Endometrial microvascular endothelial cells (primary cell): Measurements from ENCODE around the gene TRMT61A. TPM values are rescaled to one million over a fixed set of nuclear protein-coding genes. Genes with fewer than 3 reads are reported as not detected.

Source experiments
- in situ Hi-C: cut with HindIII; loops from 2 replicates; pipeline ENCODE4 v1.10.0; 2017; ENCODE audit warnings: low sequenced_read_pairs, low pct_unique_long_range_greater_than_20kb; ENCODE audit errors: inconsistent ontology term
- total RNA-seq: library from RNA; depleted of rRNA; stranded (reverse); fragments of >200 nt; gene quantifications from one replicate; pipeline ENCODE4 v1.2.3, GENCODE V29; 2015; ENCODE audit errors: inconsistent ontology term

The TRMT61A gene
- total RNA-seq, 1 donor from 2014 or later: 10.3 TPM

- in situ Hi-C loops: no loop called here
These were observed 28.2 kb downstream of the TRMT61A start for GRCh38 chr14:103556946-103557758.

GRCh38 chr14:103558071-103558882, 29.3 kb downstream of the TRMT61A start:
- in situ Hi-C loops: no loop called here

- in situ Hi-C loops: no loop called here
These were observed 30.8 kb downstream of the TRMT61A start for GRCh38 chr14:103559766-103560165.

GRCh38 chr14:103560691-103561090, 31.7 kb downstream of the TRMT61A start:
- in situ Hi-C loops: no loop called here

GRCh38 chr14:103561381-103562178, 32.6 kb downstream of the TRMT61A start:
- in situ Hi-C loops: no loop called here

GRCh38 chr14:103562179-103562428, 33.1 kb downstream of the TRMT61A start:
- in situ Hi-C loops: no loop called here

GRCh38 chr14:103562429-103563225, 33.6 kb downstream of the TRMT61A start, which contains the start of the genes BAG5 and COA8:
TSS of gene BAG5 (minus strand) at chr14:103562657. CDS start at chr14:103561164, 1,493 bp downstream.
TSS of gene COA8 (plus strand) at chr14:103562960. CDS start at chr14:103563002, 42 bp downstream.
- in situ Hi-C loops: no loop called here

GRCh38 chr14:103563226-103563620, 34.2 kb downstream of the TRMT61A start:
- in situ Hi-C loops: no loop called here

- in situ Hi-C loops: no loop called here
These were observed 35.0 kb downstream of the TRMT61A start for GRCh38 chr14:103563844-103564505.

GRCh38 chr14:103568952-103569351, 40.0 kb downstream of the TRMT61A start:
- in situ Hi-C loops: no loop called here

- in situ Hi-C loops: no loop called here
These were observed 40.4 kb downstream of the TRMT61A start for GRCh38 chr14:103569408-103569807.

- in situ Hi-C loops: no loop called here
These were observed 45.1 kb downstream of the TRMT61A start for GRCh38 chr14:103574104-103574503.

- in situ Hi-C loops: no loop called here
These were observed 45.8 kb downstream of the TRMT61A start for GRCh38 chr14:103574707-103575285.

- in situ Hi-C loops: no loop called here
These were observed 47.5 kb downstream of the TRMT61A start for GRCh38 chr14:103576371-103577024.

GRCh38 chr14:103578401-103579075, 49.5 kb downstream of the TRMT61A start:
- in situ Hi-C loops: no loop called here

GRCh38 chr14:103581206-103581605, 52.2 kb downstream of the TRMT61A start:
- in situ Hi-C loops: no loop called here
